GM23338 (cell line): ENCODE data around the gene PCDHA8. TPM values are rescaled to one million over a fixed set of nuclear protein-coding genes. Genes with fewer than 3 reads are reported as not detected.
A peak's percentile ranks its signal among the peaks of the same experiment; 100 is the strongest.

Experiments
- ATAC-seq: fragments of 200-7000 bp; cut with Tn5 transposase; 3 replicates; pipeline ENCODE4 v1.9.1; 2020
- DNase-seq: peaks from one replicate; pipeline ENCODE4 v3.0.0-alpha.2; 2015; ENCODE audit warnings: low spot score
- H2AFZ ChIP-seq: fragments of 200-600 bp; sonication (generic); 2 replicates; pipeline ENCODE4 v1.8.0; 2016; ENCODE audit warnings: antibody characterized with exemption, mild to moderate bottlenecking, moderate library complexity
- H3F3A ChIP-seq: fragments of 200-600 bp; sonication (generic); replicated peaks from 2 replicates; pipeline ENCODE4 v1.8.0; 2017; ENCODE audit warnings: antibody characterized with exemption, mixed run types, low read depth
- H3K27ac ChIP-seq: fragments of 200-600 bp; sonication (generic); 2 replicates; pipeline ENCODE4 v1.6.1; 2016; ENCODE audit warnings: low read depth
- H3K27me3 ChIP-seq: fragments of 200-600 bp; sonication (generic); 2 replicates; pipeline ENCODE4 v1.8.0; 2016; ENCODE audit warnings: mild to moderate bottlenecking, mixed run types, moderate library complexity; ENCODE audit not compliant: insufficient read depth
- H3K36me3 ChIP-seq: fragments of 200-600 bp; sonication (generic); 2 replicates; pipeline ENCODE4 v1.8.0; 2016; ENCODE audit warnings: mild to moderate bottlenecking; ENCODE audit not compliant: insufficient read depth
- H3K4me1 ChIP-seq: fragments of 200-600 bp; sonication (generic); 2 replicates; pipeline ENCODE4 v1.8.0; 2016; ENCODE audit warnings: mild to moderate bottlenecking, moderate library complexity; ENCODE audit not compliant: insufficient read depth
- H3K4me2 ChIP-seq: fragments of 200-600 bp; sonication (generic); 2 replicates; pipeline ENCODE4 v1.7.1; 2017; ENCODE audit warnings: mixed run types
- H3K4me3 ChIP-seq: fragments of 200-600 bp; sonication (generic); 2 replicates; pipeline ENCODE4 v1.6.1; 2016; ENCODE audit warnings: mixed run types
- H3K79me2 ChIP-seq: fragments of 200-600 bp; sonication (generic); replicated peaks from 2 replicates; pipeline ENCODE4 v1.8.0; 2017; ENCODE audit warnings: mild to moderate bottlenecking; ENCODE audit not compliant: insufficient read depth
- H3K9me2 ChIP-seq: fragments of 200-600 bp; sonication (generic); 2 replicates; pipeline ENCODE4 v1.8.0; 2017; ENCODE audit not compliant: insufficient read depth
- H4K20me1 ChIP-seq: fragments of 200-600 bp; sonication (generic); replicated peaks from 2 replicates; pipeline ENCODE4 v1.8.0; 2017; ENCODE audit warnings: mild to moderate bottlenecking; ENCODE audit not compliant: insufficient read depth
- H3K27ac Mint-ChIP-seq: 2 replicates; pipeline ENCODE4 v1.8.0; 2020; ENCODE audit warnings: inconsistent platforms, mild to moderate bottlenecking, moderate library complexity, mixed read lengths
- H3K27me3 Mint-ChIP-seq: 3 replicates; pipeline ENCODE4 v1.8.0; 2022; ENCODE audit warnings: low read depth, mild to moderate bottlenecking, moderate library complexity, mixed read lengths, inconsistent platforms; ENCODE audit not compliant: insufficient read depth, poor library complexity
- H3K36me3 Mint-ChIP-seq: 3 replicates; pipeline ENCODE4 v1.8.0; 2021; ENCODE audit warnings: low read depth, mild to moderate bottlenecking, inconsistent platforms, moderate library complexity, mixed read lengths
- H3K4me1 Mint-ChIP-seq: 3 replicates; pipeline ENCODE4 v1.8.0; 2020; ENCODE audit warnings: mild to moderate bottlenecking, inconsistent platforms, mixed read lengths
- H3K4me3 Mint-ChIP-seq: 3 replicates; pipeline ENCODE4 v1.8.0; 2021; ENCODE audit warnings: moderate library complexity, mild to moderate bottlenecking, inconsistent platforms, mixed read lengths
- H3K9me3 Mint-ChIP-seq: 3 replicates; pipeline ENCODE4 v1.8.0; 2020; ENCODE audit warnings: moderate library complexity, mild to moderate bottlenecking, inconsistent platforms, mixed read lengths
- CREB1 ChIP-seq: fragments of 250-450 bp; sonication (Bioruptor Pico); IDR thresholded peaks from 2 replicates; pipeline ENCODE4 v1.5.0; 2020; ENCODE audit warnings: low read depth, mild to moderate bottlenecking, moderate library complexity
- CTCF ChIP-seq, 2 experiments: fragments of 200-600 bp in 1 of 2; sonication (generic) in 1 of 2; conservative IDR thresholded peaks; 2 replicates each; pipeline versions ENCODE4 v1.5.1 to v1.6.1; 2016 to 2017; ENCODE audit warnings: antibody characterized with exemption in 2 of 2, low read depth in 2 of 2, mild to moderate bottlenecking in 2 of 2, moderate library complexity in 1 of 2
- EZH2 ChIP-seq: fragments of 200-600 bp; sonication (generic); IDR thresholded peaks from one replicate; pipeline ENCODE4 v1.8.0; 2017; ENCODE audit warnings: antibody characterized with exemption, mild to moderate bottlenecking, low read depth; ENCODE audit not compliant: unreplicated experiment
- EZH2phosphoT487 ChIP-seq: fragments of 200-600 bp; sonication (generic); IDR thresholded peaks from one replicate; pipeline ENCODE4 v1.8.1; 2018; ENCODE audit warnings: antibody characterized with exemption; ENCODE audit not compliant: unreplicated experiment
- JUNB ChIP-seq: IDR thresholded peaks from one replicate; pipeline ENCODE4 v1.6.1; 2016; ENCODE audit warnings: antibody characterized with exemption; ENCODE audit not compliant: unreplicated experiment
- NANOG ChIP-seq: IDR thresholded peaks from 2 replicates; pipeline ENCODE4 v1.6.1; 2016; ENCODE audit warnings: antibody characterized with exemption, borderline replicate concordance
- POLR2AphosphoS5 ChIP-seq: IDR thresholded peaks from 2 replicates; pipeline ENCODE4 v1.6.1; 2016; ENCODE audit warnings: antibody characterized with exemption, low read depth
- REST ChIP-seq: IDR thresholded peaks from one replicate; pipeline ENCODE4 v1.6.1; 2018; ENCODE audit warnings: antibody characterized with exemption; ENCODE audit not compliant: unreplicated experiment
- STAT1 ChIP-seq: IDR thresholded peaks from one replicate; pipeline ENCODE4 v1.6.1; 2016; ENCODE audit warnings: antibody characterized with exemption; ENCODE audit not compliant: unreplicated experiment
- ZNF114 ChIP-seq: fragments of 250-450 bp; sonication (Bioruptor Pico); IDR thresholded peaks from 2 replicates; pipeline ENCODE4 v1.5.0; 2020; ENCODE audit warnings: mild to moderate bottlenecking, moderate library complexity
- polyA plus RNA-seq: library from polyadenylated mRNA; unstranded; fragments of >200 nt; fragmentation: Nextera tagmentation; extraction: Ambion mirVana; gene quantifications from 2 replicates; pipeline ENCODE4 v1.2.1, GENCODE V29; 2016
- total RNA-seq: library from RNA; depleted of rRNA; stranded (reverse); fragments of >200 nt; shearing (Covaris generic); gene quantifications from 2 replicates; pipeline ENCODE4 v1.2.3, GENCODE V29; 2014

The PCDHA8 gene
- total and polyA plus RNA-seq, 2 experiments from 2014 or later, result 0.86 to 3.1 TPM

DNA sequence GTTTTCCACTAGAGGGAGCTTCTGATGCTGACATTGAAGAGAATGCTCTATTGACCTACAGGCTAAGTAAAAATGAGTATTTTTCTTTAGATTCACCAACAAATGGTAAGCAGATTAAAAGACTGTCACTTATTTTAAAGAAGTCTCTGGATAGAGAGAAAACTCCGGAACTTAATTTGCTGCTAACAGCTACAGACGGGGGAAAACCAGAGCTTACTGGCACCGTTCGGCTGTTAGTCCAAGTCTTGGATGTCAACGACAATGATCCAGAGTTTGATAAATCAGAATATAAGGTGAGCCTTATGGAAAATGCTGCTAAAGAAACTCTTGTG is 28.5 kb downstream of the PCDHA8 start:
- Mint-ChIP-seq H3K27ac (no peak overlapping the region), H3K4me1 (peaks cover 15% of the 10 kb centered on the region), H3K36me3 (peaks cover 36% of the 10 kb centered on the region), H3K9me3 (peaks cover 22% of the 10 kb centered on the region; the same call in 2 of the 3 replicates), H3K4me3 (peak overlapping the region; percentile 86), H3K27me3 (no peaks in the 10 kb centered on the region)
- peak overlapping the region; percentile 72 for H3K4me2 ChIP-seq
- no peaks in the 10 kb centered on the region; the same call in 1 of the 2 replicates for H3K36me3 ChIP-seq
- no peak overlapping the region for H3K27ac ChIP-seq
- H4K20me1 ChIP-seq, result no peaks in the 10 kb centered on the region; the same call in 1 of the 2 replicates
- H3K4me3 ChIP-seq, result peak overlapping the region; percentile 59
- no peak overlapping the region for H2AFZ ChIP-seq
- no peaks in the 10 kb centered on the region for H3K27me3 ChIP-seq
- no peak for TF ChIP-seq CREB1 (CRISPR knock-in tag)
- TF ChIP-seq STAT1, result no peak
- no peak for TF ChIP-seq REST
- TF ChIP-seq CTCF (conservative IDR thresholded peaks at IDR 0.05; ENCODE audit: low read depth in 2 of 2), result peak; percentile 74 to 79
- TF ChIP-seq ZNF114, result no peak
- TF ChIP-seq EZH2, result no peak
- TF ChIP-seq POLR2AphosphoS5, result no peak
- no peak for TF ChIP-seq JUNB
- no peaks in the 10 kb centered on the region for H3F3A ChIP-seq
- ATAC-seq, result no peak; the same call in 2 of the 3 replicates
- no peak for DNase-seq
- H3K79me2 ChIP-seq, result peaks cover 29% of the 10 kb centered on the region
- peaks cover 13% of the 10 kb centered on the region; the same call in 1 of the 2 replicates for H3K4me1 ChIP-seq
- no peaks in the 10 kb centered on the region for H3K9me2 ChIP-seq

DNA sequence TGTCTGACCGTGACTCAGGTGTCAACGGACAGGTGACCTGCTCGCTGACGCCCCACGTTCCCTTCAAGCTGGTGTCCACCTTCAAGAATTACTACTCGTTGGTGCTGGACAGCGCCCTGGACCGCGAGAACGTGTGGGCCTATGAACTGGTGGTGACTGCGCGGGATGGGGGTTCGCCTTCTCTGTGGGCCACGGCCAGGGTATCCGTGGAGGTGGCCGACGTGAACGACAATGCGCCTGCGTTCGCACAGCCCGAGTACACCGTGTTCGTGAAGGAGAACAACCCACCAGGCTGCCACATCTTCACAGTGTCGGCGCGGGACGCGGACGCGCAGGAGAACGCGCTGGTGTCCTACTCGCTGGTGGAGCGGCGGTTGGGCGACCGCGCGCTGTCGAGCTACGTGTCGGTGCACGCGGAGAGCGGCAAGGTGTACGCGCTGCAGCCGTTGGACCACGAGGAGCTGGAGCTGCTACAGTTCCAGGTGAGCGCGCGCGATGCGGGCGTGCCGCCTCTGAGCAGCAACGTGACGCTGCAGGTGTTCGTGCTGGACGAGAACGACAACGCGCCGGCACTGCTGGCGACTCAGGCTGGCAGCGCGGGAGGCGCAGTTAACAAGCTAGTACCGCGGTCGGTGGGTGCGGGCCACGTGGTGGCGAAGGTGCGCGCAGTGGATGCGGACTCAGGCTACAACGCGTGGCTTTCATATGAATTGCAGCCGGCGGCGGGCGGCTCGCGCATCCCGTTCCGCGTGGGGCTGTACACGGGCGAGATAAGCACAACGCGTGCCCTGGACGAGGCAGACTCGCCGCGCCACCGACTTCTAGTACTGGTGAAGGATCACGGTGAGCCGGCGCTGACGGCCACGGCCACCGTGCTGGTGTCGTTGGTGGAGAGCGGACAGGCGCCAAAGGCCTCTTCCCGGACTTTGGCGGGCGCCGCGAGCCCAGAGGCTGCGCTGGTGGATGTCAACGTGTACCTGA is 29.5 kb downstream of the PCDHA8 start:
- no peaks in the 10 kb centered on the region for H3K9me2 ChIP-seq
- H4K20me1 ChIP-seq, result no peaks in the 10 kb centered on the region; the same call in 1 of the 2 replicates
- H3K27ac ChIP-seq, result no peak overlapping the region
- DNase-seq (no peak), ATAC-seq (no peak)
- H3K4me1 ChIP-seq, result peaks cover 15% of the 10 kb centered on the region; the same call in 1 of the 2 replicates
- H3K4me3 ChIP-seq, result no peak overlapping the region
- H3K27ac Mint-ChIP-seq, result no peak overlapping the region
- H3K36me3 ChIP-seq, result no peaks in the 10 kb centered on the region; the same call in 1 of the 2 replicates
- peaks cover 18% of the 10 kb centered on the region for H3K4me1 Mint-ChIP-seq
- no peak overlapping the region for H3K4me2 ChIP-seq
- no peaks in the 10 kb centered on the region for H3F3A ChIP-seq
- peaks cover 36% of the 10 kb centered on the region for H3K36me3 Mint-ChIP-seq
- H3K79me2 ChIP-seq, result peaks cover 29% of the 10 kb centered on the region
- H3K4me3 Mint-ChIP-seq, result no peak overlapping the region; the same call in 2 of the 3 replicates
- no peaks in the 10 kb centered on the region for H3K27me3 ChIP-seq
- TF ChIP-seq STAT1, result no peak
- peak; percentile 59 for TF ChIP-seq REST
- no peak for TF ChIP-seq EZH2phosphoT487
- TF ChIP-seq NANOG, result no peak
- no peak for TF ChIP-seq JUNB
- H2AFZ ChIP-seq, result no peak overlapping the region
- peaks cover 22% of the 10 kb centered on the region; the same call in 2 of the 3 replicates for H3K9me3 Mint-ChIP-seq
- H3K27me3 Mint-ChIP-seq, result no peaks in the 10 kb centered on the region
